Measurements from ENCODE around the gene AR.

AR gene

GRCh38 chrX:67724359-67725110 is 180.7 kb downstream of the AR start:
- DNase-seq (ENCODE audit: extremely low read depth, low read depth) = no peak
- TF ChIP-seq, protein P1, sequence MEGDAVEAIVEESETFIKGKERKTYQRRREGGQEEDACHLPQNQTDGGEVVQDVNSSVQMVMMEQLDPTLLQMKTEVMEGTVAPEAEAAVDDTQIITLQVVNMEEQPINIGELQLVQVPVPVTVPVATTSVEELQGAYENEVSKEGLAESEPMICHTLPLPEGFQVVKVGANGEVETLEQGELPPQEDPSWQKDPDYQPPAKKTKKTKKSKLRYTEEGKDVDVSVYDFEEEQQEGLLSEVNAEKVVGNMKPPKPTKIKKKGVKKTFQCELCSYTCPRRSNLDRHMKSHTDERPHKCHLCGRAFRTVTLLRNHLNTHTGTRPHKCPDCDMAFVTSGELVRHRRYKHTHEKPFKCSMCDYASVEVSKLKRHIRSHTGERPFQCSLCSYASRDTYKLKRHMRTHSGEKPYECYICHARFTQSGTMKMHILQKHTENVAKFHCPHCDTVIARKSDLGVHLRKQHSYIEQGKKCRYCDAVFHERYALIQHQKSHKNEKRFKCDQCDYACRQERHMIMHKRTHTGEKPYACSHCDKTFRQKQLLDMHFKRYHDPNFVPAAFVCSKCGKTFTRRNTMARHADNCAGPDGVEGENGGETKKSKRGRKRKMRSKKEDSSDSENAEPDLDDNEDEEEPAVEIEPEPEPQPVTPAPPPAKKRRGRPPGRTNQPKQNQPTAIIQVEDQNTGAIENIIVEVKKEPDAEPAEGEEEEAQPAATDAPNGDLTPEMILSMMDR (IDR thresholded peaks at IDR 0.05; ENCODE audit: low read depth, low read length) = no peak; the same call in 1 of the 2 replicates

- no peak for DNase-seq (ENCODE audit: extremely low read depth, low read depth)
- TF ChIP-seq, protein P1 (IDR thresholded peaks at IDR 0.05; ENCODE audit: low read depth, low read length) = no peak
These were observed 181.7 kb downstream of the AR start for GRCh38 chrX:67725471-67725870.

- DNase-seq (ENCODE audit: extremely low read depth, low read depth) = no peak
- TF ChIP-seq, protein P1 (IDR thresholded peaks at IDR 0.05; ENCODE audit: low read depth, low read length) = no peak
These were observed 182.2 kb downstream of the AR start for GRCh38 chrX:67726018-67726417.

- TF ChIP-seq, protein P1 (IDR thresholded peaks at IDR 0.05; ENCODE audit: low read depth, low read length) = no peak
- DNase-seq (ENCODE audit: extremely low read depth, low read depth) = no peak
These were observed 183.8 kb downstream of the AR start for GRCh38 chrX:67727576-67727975.

DNA sequence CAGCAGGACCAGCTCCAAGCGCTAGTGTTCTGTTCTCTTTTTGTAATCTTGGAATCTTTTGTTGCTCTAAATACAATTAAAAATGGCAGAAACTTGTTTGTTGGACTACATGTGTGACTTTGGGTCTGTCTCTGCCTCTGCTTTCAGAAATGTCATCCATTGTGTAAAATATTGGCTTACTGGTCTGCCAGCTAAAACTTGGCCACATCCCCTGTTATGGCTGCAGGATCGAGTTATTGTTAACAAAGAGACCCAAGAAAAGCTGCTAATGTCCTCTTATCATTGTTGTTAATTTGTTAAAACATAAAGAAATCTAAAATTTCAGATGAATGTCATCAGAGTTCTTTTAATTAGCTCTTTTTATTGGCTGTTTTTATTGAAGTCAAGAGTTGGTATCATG is 186.5 kb downstream of the AR start:
- no peak for DNase-seq (ENCODE audit: extremely low read depth, low read depth)
- TF ChIP-seq, protein P1 (IDR thresholded peaks at IDR 0.05; ENCODE audit: low read depth, low read length) = no peak

DNA sequence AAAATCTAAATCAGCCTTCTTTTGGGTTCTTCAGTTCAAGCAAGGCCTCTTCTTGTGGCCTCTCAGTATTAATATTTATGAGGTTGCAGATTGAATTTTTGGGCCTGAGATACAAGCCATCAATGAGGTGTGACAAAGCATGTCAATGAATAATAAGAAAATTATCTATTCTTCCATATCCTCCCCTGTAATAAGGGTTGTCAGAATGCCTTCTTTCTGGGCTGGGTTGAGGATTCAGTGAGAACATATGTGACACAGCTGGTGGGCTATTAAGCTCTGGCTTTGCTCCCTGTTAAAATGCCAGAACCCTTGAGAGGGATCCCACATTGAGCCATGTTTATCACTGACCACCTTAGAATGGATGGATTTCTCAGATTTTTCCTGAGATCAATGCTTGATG is 187.2 kb downstream of the AR start:
- DNase-seq (ENCODE audit: extremely low read depth, low read depth) = no peak
- TF ChIP-seq, protein P1 (IDR thresholded peaks at IDR 0.05; ENCODE audit: low read depth, low read length) = no peak

GRCh38 chrX:67732864-67733263 is 189.0 kb downstream of the AR start:
- no peak for DNase-seq (ENCODE audit: extremely low read depth, low read depth)
- TF ChIP-seq, protein P1 (IDR thresholded peaks at IDR 0.05; ENCODE audit: low read depth, low read length) = no peak
